ENCODE results near the gene PROZ.

Gene PROZ

DNA sequence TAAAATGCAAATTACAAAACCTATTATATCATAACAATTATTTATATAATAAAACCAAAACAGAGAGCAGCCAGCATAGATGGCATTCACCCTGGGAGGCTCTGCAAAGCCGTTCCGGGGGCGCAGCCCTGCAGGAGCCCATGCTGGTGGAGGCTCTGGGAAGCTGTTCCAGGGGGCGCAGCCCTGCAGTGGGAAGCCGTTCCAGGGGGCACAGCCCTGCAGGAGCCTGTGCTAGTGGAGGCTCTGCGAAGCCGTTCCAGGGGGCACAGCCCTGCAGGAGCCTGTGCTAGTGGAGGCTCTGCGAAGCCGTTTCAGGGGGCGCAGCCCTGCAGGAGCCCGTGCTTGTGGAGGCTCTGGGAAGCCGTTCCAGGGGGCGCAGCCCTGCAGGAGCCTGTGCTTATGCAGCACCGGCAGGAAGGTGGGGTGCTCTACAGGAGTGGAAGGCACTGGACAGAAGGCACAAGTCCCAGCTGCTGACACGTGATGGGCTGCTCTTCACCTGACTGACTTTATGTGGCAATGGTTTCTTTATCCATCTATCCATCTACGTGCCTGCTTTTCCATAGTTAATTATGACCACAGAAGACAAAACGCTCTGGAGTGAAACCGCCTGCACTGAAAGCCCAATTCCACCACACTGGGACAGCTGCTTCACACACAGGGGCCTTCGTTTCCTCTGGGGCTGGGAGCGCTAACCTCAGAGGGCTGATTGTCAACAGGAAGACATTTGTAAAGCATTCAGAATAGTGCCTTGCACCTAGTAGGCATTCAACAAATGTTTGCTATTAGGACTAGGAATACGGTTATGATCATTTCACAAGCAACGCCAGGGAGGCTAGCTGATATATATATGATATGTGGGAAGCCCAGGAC, 26.4 kb downstream of the PROZ start:
- DNase-seq (ENCODE audit: low spot score): no peak
- in situ Hi-C loops (cut with MboI; ENCODE audit: low pct_unique_long_range_greater_than_20kb, low sequenced_read_pairs, unreplicated experiment): no loop called here
- TF ChIP-seq, protein P1, sequence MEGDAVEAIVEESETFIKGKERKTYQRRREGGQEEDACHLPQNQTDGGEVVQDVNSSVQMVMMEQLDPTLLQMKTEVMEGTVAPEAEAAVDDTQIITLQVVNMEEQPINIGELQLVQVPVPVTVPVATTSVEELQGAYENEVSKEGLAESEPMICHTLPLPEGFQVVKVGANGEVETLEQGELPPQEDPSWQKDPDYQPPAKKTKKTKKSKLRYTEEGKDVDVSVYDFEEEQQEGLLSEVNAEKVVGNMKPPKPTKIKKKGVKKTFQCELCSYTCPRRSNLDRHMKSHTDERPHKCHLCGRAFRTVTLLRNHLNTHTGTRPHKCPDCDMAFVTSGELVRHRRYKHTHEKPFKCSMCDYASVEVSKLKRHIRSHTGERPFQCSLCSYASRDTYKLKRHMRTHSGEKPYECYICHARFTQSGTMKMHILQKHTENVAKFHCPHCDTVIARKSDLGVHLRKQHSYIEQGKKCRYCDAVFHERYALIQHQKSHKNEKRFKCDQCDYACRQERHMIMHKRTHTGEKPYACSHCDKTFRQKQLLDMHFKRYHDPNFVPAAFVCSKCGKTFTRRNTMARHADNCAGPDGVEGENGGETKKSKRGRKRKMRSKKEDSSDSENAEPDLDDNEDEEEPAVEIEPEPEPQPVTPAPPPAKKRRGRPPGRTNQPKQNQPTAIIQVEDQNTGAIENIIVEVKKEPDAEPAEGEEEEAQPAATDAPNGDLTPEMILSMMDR (IDR thresholded peaks at IDR 0.05; ENCODE audit: extremely low read depth, insufficient read depth, missing control alignments): no peak

DNA sequence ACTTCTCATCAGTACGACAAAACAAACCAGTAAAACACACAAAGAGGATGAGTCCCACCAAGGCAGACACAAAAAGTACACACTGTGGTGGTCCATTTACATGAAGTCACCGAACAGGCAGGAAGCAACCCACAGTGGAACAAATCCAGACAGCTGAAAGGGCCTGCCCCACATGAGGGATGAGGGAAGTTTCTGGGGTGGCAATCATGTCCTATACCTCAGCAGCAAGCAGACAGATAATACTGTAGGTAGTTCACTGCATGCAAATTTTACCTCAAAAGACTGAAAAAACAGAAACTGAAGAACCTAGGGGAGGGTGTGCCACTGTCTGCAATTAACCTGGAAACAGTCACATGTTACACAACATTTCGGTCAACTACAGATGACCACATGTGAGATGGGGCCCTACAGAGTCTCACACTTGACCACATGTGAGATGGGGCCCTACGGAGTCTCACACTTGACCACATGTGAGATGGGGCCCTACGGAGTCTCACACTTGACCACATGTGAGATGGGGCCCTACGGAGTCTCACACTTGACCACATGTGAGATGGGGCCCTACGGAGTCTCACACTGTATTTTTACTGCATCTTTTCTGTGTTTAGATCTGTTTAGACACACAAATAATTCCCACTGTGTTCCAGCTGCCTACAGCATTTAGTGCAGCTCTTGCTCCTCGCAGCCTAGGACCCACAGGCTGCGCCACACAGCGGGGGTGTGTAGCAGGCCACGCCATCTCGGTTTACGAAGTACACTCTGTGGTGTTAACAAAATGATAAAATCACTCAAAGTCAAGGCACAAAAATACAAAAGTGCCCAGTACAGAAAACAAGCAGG, 27.8 kb downstream of the PROZ start:
- TF ChIP-seq, protein P1 (IDR thresholded peaks at IDR 0.05; ENCODE audit: extremely low read depth, insufficient read depth, missing control alignments): no peak
- DNase-seq (ENCODE audit: low spot score): peak; percentile 86
- in situ Hi-C loops (cut with MboI; ENCODE audit: low pct_unique_long_range_greater_than_20kb, low sequenced_read_pairs, unreplicated experiment): no loop called here

DNA sequence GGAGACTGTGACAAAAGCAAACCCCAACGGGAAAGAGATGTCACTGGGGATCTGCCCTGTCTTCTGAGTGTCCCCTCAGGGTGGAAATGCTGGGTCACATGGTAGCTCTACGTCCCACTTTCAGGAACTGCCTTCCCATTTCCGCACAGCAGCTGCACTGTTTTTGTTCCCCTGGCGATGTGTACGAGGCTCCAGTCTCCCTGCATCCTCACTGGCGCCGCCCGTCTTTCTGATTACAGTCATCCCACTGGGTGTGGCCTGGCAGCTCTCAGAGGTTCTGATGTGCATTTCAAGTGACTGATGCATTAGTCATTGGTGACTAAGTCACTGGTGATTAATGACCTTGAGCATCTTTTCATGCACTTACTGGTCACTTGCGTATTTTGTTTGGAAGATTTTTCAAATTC, 28.8 kb downstream of the PROZ start:
- TF ChIP-seq, protein P1 (IDR thresholded peaks at IDR 0.05; ENCODE audit: extremely low read depth, insufficient read depth, missing control alignments): no peak
- in situ Hi-C loops (cut with MboI; ENCODE audit: low pct_unique_long_range_greater_than_20kb, low sequenced_read_pairs, unreplicated experiment): no loop called here
- no peak for DNase-seq (ENCODE audit: low spot score)

DNA sequence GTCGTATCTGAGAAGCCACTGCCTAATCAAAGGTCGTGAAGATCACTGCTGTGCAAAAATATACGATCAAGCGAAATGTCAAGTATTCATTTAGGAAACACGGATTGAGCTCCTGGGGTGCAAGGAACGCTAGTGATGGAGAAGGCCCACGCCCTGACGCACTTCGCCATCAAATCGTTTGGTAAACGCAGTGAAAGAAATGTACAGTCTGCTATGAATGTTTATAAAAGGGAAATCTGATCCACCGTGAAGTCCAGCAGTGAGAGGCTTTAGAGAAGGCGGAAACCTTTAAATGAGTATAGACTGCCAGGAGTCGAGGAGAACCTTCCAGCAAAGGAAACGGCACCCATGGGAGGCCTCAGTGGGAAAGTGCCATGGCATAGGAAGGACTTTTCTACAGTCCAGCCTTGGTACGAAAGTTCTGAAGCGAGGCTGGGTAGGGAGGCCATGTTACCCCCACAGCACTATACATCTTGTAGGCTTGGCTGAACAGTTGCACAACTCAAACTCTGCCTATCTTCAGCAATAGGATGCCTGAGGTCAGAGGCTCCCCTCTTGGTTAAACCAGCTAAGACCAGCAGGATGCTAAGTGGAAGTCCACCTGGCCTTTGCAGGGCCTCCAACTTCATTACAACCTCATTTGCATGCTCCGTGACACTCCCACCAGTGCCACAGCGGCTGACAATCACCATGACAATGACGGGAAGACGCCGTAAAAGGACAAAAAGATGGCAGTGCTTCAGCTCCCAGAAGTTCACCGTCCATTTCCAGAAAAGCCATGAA, 29.6 kb downstream of the PROZ start:
- DNase-seq (ENCODE audit: low spot score): no peak
- TF ChIP-seq, protein P1 (IDR thresholded peaks at IDR 0.05; ENCODE audit: extremely low read depth, insufficient read depth, missing control alignments): no peak
- in situ Hi-C loops (cut with MboI; ENCODE audit: low pct_unique_long_range_greater_than_20kb, low sequenced_read_pairs, unreplicated experiment): no loop called here

DNA sequence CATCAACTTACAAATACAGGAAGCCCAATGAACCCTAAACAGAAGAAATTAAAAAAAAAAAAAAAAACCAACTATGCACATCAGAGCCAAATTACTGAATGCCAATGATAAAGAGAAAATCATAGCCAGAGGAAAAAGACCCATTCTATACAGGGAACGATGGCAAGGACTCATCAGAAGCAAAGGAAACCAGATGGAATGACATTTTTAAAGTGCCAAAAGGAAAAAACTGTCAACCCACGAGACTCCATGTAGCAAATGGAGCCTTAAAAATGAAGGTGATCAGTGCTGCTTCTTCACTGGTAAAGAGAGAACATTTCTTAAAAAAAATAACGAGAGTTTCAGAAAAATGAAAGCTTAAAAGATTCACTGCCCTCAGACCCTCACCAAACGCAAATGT, 31.7 kb downstream of the PROZ start:
- in situ Hi-C loops (cut with MboI; ENCODE audit: low pct_unique_long_range_greater_than_20kb, low sequenced_read_pairs, unreplicated experiment): no loop called here
- TF ChIP-seq, protein P1 (IDR thresholded peaks at IDR 0.05; ENCODE audit: extremely low read depth, insufficient read depth, missing control alignments): no peak
- DNase-seq (ENCODE audit: low spot score): no peak

DNA sequence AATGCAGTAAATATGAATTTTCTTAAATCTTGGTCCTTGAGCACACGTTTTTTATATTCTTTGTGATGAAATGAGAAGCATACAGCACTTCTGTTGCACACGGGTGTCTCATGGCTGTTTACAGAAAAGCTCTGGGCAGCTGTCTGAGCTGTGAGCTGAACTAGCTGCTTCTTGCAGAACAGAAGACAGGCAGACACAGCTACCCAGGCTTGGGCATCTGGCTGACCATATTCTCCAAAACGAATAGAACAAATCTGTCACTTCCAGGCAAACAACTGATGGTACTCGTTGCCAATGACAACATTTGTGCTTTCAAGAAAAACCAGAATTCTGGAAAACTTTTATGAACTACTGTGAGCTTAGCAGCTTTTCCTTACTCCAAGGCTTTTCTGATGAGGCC, 33.8 kb downstream of the PROZ start:
- DNase-seq (ENCODE audit: low spot score): no peak
- in situ Hi-C loops (cut with MboI; ENCODE audit: low pct_unique_long_range_greater_than_20kb, low sequenced_read_pairs, unreplicated experiment): no loop called here
- TF ChIP-seq, protein P1 (IDR thresholded peaks at IDR 0.05; ENCODE audit: extremely low read depth, insufficient read depth, missing control alignments): no peak
